Measurements from ENCODE around the gene LRRFIP1.
A peak's percentile ranks its signal among the peaks of the same experiment; 100 is the strongest.
"Not testable (repeated sequence)": the region's sequence is repeated elsewhere in the genome, so short reads cannot be mapped to it uniquely, and the experiment has no call there.

LRRFIP1 gene

GRCh38 chr2:237627441-237628246 lies at the start of gene LRRFIP1:
Gene LRRFIP1 (plus strand): TSS chr2:237627587. CDS start chr2:237627645, 58 bp downstream.
- DNase-seq, result no peak

- no peak for DNase-seq
These were observed 49.2 kb upstream of the LRRFIP1 start for GRCh38 chr2:237577956-237578870.

DNA sequence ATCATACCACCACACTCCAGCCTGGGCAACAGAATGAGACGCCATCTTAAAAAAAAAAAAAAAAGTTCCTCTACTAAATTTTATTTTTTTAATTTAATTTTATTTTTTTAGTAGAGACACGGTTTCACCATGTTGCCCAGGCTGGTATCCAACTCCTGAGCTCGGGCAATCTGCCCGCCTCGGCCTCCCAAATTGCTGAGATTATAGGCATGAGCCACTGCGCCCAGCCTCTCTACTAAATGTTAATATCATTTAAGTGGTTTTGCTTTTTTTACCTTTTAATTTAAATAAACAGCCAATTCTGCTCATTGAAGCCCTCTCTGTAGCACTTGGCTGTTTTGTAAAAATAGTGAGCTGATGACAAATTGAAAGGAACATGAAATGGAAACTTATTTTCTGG lies 46.1 kb upstream of the LRRFIP1 start:
- no peak for DNase-seq

DNA sequence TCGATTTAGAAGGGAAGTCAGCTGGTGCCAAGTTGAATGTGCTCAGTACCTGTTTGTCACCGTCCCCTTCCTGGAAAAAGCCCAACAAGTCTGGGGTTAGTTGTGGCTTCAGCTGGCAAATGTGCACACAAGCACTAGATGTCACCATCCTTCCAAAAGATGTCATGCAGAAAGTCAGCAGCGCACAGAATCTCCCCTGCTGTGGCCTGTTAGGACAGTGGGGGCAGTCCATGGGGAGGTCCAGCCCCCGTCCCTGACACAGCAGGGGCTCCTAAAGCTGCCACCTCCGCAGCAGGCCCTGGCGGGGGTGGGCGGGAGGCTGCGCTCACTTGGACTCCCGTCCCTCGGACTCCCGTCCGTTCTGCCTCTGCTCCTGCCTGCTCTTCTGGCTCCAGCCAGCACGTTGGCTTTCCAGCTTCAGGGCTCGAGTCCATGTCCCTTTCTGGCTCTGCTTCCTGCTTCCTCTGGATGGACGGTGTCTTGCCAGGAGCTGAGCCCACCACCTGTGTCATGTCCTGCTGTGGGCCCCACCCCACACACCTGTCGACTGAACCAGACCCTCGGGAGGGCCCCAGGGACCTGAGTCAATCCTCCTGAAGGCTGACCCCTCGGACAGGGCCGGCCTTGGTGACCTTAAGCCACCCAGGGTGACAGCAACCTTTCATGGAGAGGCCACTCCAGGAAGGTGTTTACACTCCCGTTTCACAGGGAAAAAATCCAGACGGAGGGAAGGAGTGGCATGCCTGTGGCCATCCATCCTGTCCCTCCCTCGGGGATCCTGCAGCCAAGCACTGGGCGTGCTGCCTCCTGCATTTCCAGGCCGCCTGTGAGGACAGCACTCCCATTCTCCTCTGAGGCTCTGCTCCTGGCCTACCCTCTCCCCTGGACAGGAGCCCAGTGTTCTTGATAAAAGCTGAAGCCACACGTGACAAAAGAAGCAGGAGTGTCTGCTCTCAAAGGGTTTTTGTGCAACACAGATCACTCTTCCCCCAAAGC lies 45.3 kb upstream of the LRRFIP1 start:
- peak; percentile 31 for DNase-seq

DNA sequence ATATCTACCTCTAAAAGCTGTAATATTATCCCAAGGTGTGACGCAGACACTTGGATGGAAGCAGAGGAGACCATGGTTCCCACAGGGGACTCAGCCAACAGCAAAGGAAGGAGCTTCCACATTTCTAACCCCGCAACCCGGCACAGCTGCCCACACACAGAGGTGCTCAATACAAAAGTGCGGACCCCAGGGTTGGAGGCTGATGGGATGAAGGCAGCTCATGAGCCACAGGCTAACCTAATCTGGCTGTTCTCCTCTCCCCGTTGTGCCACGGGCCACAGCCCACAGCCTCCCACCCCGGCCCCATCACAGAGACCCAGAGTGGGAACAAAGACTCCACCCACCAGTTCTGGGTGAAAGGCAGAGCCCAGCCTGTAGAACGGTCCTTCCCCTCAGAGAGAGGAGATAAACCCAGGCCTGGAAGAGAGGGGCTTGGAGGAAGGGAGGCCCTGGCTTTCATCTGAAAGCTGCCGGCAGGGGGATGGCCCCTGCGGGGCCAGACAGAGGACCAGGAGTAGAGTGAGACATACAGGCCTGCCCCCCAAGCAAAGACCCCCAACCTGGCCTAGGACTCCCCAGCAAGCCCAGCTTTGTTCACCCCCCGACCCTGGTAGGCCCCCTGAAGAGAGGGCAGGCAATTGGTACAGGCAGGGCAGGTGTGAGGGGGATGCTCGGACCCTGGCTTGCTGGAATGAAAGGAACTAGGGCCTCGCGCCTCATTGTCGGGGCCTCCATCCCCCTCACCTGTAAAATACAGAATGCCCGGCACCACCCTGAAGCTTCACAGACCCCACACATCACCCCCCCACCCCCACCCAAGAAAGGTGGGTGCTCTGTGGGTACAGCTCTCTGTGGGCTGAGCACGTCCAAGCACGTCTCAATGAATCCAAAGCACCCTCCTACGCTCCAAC lies 43.7 kb upstream of the LRRFIP1 start:
- DNase-seq, result no peak

GRCh38 chr2:237585590-237586221 lies 41.7 kb upstream of the LRRFIP1 start:
- DNase-seq, result no peak

DNA sequence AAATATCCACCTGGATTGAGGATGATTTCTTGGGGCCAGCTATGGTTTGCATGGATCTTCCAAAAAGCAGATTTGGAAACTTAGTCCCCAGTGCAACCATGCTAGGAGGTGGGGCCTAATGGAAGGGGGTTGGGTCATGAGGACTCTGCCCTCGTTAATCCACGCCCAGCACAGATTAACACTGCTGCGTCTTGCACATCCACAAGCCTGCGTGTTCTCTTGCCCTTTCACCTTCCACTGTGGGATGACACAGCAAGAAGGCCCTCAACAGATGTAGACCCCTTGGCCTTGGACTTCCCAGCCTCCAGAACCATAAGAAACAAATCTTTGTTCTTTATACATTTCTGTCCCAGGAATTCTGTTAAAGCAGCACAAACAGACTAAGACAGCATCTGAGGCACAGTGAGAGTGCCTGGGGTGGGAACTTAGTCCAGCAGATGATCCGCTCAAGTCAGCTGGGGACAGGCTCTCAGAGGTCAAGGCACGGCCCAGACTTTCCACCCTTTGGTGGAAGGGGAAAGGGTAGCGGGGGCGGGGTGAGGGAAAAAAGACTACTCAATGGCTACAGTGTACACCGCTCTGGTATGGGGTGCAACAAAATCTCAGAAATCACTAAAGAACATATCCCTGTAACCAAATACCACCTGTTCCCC lies 39.2 kb upstream of the LRRFIP1 start:
- DNase-seq, result no peak

- DNase-seq, result peak; percentile 82
These were observed 36.9 kb upstream of the LRRFIP1 start, which contains the start of gene RAB17 for GRCh38 chr2:237590272-237591140. Gene RAB17 (minus strand): TSS chr2:237590734. CDS start chr2:237586154, 4,580 bp downstream.

DNA sequence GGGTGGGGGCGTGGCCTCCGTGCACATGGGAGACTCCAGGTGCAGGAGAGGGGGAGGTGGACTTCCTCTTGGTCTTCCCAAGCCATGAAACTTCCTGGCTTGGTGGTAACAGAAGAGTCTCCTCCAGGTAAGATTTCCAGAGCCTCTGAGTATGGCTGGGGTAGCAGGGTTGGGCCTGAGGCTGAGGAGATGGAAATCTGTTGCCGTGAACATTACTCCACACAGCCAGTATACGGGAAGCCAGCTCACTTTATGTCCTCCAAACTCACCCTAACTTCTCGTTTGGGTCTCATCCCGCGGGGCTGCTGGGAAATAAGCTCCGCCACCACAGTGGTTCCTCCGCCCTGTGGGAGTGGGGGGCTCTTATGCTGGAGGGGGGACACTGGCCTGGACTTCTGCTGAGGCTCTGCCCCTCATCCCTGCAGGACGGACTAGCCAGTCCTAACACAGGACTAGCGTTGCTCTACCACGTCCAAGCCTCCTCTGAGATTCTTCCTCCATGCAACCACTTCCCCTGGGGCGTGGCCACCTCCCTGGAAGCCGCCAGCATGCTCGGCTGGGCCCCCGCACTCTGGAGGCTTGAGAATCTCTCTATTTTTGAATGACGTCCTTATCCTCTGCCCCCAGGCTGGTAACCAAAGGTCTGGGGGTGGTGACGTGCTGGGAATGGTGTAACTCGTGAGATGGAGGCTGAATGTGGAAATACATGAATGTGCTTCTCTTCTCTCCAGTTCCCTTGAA lies 36.1 kb upstream of the LRRFIP1 start:
- peak; percentile 21 for DNase-seq

DNA sequence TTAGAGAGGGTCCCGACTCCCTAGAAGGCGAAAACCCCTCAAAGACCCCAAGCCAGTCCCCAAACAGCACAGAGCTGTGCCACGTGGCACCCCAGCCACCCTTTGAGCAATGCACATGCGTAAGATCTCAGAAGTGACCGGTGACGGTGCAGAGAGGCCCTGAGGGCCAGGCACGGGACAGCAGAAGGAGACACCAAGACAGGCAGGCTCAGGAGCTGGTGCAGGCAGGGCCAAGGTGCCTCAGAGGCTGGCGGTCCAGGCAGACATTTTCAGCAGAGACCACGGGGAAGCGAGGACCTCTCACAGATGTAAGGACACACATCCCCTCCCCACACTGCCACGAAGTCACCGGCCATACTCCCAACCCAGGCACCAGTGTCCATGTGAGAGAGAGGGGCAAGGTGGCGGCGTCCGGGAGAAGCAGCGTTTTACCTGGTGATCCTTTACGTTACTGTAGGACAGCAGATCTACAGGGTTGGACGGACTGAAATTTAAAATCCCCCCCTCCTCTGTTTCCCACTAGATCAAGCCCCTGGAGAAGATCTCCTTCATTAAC lies 34.9 kb upstream of the LRRFIP1 start:
- DNase-seq, result no peak

DNA sequence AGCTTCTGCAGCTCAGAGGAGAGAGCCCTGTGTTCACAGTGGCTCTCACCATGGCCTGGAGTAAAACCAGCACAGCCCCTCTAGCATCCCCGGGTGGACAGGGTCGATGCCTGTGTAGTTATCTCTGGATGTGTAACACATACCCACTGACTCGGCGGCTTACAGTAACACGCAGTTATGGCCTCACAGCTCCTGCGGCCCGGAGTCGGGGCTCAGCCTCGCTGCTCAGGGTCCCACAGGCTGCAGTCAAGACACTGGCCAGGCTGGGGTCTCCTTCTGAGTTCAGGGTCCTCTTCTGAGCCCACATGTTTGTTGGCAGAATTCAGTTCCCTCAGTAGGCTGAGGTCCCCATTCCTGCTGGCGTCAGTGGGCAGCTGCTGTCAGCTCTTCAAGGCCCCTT lies 34.4 kb upstream of the LRRFIP1 start:
- no peak for DNase-seq

- DNase-seq, result peak; percentile 4
These were observed 33.6 kb upstream of the LRRFIP1 start for GRCh38 chr2:237593596-237594320.

DNA sequence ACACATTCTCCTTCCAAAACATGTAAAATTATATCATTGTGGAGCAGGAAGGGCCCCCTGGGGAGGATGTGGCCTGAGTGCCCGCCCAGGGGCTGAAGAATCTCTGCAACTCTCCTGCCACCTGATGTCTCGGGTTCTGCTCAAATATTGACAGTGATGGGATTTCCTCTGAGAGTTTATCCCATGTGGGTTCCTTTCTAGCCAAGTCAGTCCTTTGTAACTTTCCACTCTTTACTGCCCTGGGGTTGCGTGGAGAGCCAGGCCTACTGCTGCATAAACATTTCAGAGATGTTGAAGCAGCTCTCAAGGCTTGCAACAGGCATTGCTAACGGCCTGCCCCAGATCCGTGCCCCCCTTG lies 32.9 kb upstream of the LRRFIP1 start:
- DNase-seq, result peak; percentile 10

- not testable (repeated sequence) for DNase-seq
These were observed 31.4 kb upstream of the LRRFIP1 start for GRCh38 chr2:237595829-237596519.

DNA sequence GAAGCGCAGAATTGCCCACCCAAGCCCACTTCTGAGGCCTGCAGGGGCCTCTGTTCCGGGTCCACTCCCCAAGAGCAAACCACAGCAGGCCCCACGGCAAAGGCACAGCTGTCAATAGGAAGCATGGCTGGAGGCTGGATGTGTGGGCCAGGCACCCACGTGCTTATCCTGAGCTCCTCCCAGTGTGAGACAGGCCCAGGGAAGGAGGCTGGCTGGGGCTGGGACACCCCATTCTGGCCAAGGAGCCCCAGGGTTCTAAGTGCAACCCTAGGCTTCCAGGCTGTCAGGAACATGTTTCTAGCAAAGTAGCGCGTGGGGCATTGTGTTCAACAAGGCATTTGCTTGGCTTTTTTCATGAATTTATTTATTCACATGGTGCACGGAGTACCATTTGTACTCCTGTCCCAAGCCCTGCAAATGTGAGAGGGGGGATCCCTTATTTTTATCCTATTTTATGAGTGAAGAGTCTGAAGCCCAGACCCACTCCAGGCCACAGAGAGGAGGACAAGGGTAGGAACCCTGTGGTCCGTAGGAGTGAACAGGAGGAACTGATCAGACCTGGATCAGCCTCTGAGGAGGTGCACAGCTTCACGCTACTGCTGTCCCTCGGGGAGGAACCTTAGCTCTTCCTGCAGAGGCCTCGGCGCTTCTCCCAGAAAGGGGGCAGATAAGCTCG lies 30.7 kb upstream of the LRRFIP1 start:
- no peak for DNase-seq

Measured in DMS79 treated with DMSO at 0.1 percent for 48 hours (cell line).